HG02798 (cell line): ENCODE data around the gene ZNF853.

ENCODE experiments used
- ATAC-seq: cut with Tn5 transposase; IDR thresholded peaks from one replicate; pipeline ENCODE4 v1.9.1; 2021; ENCODE audit warnings: mild to moderate bottlenecking; ENCODE audit not compliant: unreplicated experiment, poor library complexity

The ZNF853 gene

DNA sequence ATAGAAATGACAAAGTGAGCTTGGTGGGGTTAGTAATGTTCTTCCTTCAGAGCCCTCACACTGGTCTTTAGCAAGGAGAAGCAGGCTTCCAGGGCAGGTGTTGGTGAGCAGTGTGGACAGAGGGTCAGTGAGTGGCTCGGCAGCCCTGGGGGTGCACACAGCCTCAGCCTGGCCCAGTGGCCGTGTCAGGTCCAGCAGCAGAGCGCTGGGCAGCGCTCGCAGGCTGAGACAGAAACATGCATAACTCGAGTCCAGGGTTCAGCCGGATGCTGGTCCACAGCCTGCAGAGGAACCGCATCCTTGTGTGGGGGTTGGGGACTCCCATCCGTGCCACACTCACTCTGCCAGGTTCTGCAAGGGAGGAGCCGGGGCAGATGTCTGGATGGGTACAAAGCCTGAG is 11.0 kb upstream of the ZNF853 start:
- ATAC-seq: no peak

DNA sequence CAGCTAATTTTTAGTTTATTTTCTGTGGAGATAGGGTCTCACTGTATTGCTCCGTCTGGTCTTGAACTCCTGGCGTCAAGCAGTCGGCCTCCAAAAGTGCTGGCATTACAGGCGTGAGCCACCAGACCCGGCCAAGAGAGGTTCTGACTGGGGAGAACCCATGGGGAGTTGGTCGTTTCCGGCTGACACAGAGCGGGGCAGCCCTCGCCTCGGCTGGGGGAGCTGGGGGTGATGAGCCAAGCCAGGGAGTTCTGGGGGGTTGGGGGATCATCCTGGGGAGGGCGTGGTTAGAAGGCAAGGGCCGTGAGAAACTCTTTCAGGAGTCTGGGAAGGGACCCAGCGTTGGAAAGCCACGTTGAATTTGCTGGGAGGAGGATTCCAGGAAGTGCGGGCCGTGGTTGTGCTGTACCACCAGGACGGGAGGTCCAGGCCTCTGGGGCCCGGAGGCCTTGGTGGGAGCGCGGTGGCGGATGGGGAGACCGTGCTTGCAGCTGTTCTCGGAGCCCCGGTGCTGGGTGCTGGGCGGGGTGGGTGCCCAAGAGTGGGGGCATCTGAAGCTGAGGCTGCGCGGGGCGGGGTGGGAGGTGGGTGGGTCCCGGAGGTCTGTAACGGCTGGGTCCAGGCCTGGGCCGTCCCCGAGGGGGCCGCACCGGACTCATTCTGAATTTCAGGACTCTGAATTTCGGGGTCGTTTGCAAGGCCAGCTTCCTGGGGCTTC is 8.4 kb upstream of the ZNF853 start:
- no peak for ATAC-seq

GRCh38 chr7:6607651-6608051 is 7.8 kb upstream of the ZNF853 start:
- ATAC-seq: no peak

DNA sequence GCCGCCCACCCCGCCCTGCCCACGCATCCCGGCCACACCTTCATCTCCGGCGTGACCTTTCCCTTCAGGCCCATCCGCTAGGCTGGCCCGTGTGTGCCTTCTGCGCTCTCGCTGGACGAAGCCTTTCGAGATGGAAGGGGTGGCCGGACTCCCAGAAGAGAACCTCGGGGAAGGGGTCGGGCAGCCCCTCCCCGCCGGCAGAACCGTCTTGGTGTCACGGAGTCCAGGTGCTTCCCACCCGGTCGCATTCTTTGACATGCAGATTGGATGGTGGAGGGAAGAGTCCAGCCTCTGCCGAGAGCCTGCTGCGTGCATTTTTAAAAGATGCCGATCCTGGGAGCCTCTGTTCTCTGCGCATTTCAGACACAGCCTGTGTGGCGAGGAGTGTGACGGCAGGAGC is 7.3 kb upstream of the ZNF853 start:
- ATAC-seq: no peak

- ATAC-seq: no peak
Observed at GRCh38 chr7:6608794-6609193, 6.6 kb upstream of the ZNF853 start.

DNA sequence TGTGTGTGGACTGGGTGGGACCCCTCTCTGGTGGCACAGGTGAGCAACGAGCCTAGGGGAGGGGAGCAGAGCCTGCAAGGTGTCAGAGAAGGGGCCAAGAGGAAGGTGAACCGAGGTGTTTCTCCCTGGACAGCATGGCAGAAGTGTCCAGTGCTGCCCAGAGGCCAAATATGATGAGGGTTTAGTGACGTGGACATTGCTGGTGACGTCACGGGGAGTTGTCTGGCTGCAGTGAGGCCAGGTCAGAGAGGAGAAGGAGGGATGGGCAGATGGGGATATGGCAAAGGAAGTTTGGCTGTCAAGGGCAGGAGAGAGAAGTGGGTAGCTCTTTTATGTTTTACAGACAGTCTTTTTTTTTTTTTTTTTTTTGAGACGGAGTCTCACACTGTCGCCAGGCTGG is 2.6 kb upstream of the ZNF853 start:
- no peak for ATAC-seq

DNA sequence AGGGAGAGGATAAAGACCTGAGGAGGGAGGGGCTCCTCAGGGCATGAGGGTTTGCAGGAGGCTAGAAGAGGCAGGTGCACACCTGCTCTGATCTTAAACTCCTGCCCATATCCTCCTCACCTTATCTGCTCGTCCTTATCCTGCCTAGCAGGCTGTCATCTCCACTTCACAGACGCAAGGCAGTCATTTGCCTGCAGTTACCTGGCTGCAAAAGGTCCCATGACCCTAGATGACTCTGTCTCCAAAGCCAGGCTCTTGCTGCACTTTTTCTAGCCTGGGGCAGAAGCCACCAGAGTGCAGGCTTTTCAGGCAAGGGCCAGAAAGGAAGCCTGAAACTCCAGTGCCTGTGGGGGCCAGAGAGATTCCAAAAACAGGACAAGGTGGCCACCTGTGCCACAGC is 1.7 kb upstream of the ZNF853 start:
- no peak for ATAC-seq

DNA sequence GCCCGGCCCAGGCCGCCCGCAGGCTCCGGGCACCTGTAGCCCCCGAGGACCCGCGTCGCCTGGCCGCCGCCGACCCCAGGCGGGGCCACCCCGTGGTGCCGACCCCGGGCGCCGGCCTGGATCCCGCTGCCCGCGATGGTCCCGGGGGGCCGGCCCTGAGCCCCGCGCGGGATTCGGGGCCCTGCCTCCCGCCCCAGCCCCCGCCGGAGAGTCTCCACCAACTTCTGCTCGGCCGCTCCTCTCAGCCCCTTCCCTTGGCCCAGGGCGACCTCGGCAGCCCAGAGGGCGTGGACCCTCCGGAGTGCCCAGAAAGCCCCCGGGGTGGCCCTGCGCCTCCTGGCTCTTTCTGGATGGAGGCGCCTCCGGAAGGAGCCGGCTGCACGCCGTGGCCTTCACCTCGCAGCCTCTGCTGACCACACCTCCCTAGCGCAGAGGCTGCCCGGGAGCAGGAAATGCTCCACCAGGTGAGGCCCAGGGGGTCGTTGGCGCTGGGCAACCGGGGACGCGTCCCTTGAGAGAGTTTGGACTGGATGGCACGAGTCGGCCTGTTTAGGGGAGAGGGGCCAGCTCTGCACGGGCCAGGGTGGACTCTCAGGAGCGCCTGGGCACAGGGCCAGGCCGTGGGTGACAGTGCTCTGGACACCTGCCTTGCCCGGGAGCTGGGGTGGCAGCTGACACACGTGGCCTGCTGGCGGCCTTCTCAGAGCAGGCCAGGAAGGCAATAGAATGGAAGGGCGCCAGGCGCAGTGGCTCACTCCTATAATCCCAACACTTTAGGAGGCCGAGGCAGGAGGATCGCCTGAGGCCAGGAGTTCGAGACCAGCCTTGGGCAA is 529 bp downstream of the ZNF853 start:
- no peak for ATAC-seq

DNA sequence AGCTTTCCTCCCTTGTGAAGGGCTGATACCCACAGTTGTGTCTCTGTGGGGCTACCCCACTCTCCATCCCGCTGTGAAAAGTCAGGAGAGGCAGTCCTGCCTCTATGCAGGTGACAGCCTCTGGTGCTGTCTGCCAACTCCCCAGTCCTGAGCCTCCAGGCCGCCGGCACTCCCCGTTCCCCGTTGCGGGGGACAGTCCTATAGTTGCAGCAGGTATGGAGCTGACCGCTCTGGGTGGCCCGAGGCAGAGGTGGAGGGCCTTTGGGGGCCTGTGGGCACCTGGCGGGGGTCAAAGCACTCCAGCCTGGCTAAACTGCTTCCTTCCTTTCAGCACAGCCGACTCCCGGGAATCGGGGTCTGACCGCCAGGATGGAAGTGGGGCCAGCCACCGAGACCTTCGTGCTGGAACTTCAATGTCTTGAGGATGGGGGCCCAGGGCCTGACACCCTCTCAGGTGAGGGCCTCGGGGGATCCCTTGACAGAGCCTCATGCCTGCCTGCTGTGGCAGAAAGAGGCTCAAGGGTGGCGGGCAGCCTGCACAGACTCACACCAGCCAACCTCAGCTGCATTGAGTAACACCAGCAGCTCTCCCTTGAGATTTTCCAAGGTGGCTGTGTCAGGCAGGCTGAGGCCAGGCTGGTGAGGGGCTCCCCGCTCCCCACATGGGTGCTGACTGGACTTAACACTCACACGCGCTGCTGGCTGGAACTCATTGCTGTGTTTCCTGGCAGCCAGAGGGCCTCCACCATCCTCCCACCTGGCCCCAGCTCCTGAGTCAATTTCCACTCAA is 1.6 kb downstream of the ZNF853 start:
- no peak for ATAC-seq

GRCh38 chr7:6618621-6619020 is 3.2 kb downstream of the ZNF853 start:
- no peak for ATAC-seq

DNA sequence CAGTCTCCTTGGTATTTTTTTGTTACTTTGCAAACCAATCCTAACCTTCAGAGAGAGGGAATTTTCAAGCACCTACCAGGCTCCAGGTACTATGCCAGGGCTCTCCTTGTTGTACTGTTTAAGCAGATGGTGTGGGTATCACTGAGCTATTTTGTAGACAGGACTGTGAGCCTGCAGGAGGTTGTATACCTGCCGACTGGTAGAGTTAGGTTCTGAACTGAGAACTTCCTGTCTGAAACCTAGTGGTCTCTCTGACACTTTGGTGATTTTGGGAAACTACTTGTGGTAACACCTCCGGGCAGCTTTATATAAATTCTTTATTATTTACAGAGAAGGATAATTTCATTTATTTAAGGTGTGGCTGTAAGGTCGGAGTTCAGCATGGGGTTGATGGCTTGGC is 4.6 kb downstream of the ZNF853 start:
- ATAC-seq: no peak

GRCh38 chr7:6621195-6622133 is 6.1 kb downstream of the ZNF853 start:
- ATAC-seq: no peak

- no peak for ATAC-seq
Observed at GRCh38 chr7:6622134-6622710, 6.8 kb downstream of the ZNF853 start.

- ATAC-seq: no peak
Observed at GRCh38 chr7:6623589-6624245, 8.3 kb downstream of the ZNF853 start.

GRCh38 chr7:6624246-6624611 is 8.8 kb downstream of the ZNF853 start:
- no peak for ATAC-seq

GRCh38 chr7:6628045-6628444 is 12.6 kb downstream of the ZNF853 start:
- ATAC-seq: no peak

DNA sequence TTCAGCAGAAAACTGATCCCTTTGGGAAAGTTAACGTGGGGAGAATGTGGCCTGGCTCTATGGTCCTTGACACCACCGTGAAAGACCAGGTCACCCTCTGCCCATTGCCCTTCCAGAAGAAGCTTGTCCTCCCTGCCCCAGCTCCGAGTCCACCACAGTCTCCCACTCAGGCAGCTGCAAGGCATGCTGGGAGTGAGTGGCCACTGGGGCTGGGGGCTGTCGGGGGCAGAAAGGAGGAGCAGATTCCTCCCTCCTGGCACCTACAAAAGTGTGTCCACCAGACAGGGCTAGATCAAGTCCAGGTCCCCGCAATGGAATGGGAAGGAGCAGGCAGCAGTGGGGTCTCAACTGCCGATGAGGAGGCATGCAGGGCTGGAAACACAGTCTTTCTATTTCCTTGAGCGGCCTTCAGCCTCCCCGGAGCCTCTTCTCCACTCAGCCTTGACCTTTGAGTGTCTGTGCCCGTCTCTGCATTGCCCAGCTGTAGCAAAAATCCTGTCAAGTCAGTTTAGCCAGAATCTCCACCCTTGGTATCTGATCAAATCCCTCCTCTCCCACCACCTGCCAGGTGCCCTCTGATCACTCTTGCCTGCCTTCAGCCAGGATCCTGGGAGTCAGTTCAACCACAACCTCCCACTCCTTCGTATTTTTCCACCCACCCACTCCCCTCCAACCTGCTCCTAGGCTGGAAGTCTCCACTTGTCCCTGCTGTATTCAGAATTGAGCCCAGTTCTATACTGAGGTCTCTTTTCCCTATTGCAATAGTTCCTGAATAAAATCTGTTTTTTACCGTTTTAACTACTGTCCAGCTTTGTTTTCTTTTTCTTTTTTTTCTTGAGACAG is 14.8 kb downstream of the ZNF853 start:
- no peak for ATAC-seq

DNA sequence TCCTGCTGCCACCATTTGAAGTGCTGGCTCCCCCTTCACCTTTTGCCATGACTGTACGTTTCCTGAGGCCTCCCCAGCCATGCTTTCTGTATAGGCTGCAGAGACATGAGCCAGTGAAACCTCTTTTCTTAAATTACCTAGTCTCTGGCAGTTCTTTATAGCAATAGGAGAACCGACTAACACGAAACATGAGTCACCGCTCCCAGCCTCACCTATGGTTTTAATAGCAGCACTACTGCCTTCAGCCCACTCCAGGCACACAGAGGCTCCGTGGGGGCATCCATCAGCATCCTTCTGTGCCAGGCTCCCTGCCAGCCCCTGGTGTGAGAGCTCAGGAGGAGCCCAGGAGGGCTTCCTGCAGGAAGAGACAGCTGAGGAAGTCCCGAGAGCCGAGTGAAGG is 16.2 kb downstream of the ZNF853 start:
- ATAC-seq: no peak
